ENCODE measurements around the gene OCIAD1.
"Not testable (repeated sequence)": the region's sequence is repeated elsewhere in the genome, so short reads cannot be mapped to it uniquely, and the experiment has no call there.

DNA sequence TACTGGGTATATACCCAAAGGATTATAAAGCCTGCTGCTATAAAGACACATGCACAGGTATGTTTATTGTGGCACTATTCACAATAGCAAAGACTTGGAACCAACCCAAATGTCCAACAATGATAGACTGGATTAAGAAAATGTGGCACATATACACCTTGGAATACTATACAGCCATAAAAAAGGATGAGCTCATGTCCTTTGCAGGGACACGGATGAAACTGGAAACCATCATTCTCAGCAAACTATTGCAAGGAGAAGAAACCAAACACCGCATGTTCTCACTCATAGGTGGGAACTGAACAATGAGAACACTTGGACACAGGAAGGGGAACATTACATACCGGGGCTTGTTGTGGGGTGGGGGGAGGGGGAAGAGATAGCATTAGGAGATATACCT lies 58.9 kb downstream of the OCIAD1 start:
- TF ChIP-seq, protein P1, sequence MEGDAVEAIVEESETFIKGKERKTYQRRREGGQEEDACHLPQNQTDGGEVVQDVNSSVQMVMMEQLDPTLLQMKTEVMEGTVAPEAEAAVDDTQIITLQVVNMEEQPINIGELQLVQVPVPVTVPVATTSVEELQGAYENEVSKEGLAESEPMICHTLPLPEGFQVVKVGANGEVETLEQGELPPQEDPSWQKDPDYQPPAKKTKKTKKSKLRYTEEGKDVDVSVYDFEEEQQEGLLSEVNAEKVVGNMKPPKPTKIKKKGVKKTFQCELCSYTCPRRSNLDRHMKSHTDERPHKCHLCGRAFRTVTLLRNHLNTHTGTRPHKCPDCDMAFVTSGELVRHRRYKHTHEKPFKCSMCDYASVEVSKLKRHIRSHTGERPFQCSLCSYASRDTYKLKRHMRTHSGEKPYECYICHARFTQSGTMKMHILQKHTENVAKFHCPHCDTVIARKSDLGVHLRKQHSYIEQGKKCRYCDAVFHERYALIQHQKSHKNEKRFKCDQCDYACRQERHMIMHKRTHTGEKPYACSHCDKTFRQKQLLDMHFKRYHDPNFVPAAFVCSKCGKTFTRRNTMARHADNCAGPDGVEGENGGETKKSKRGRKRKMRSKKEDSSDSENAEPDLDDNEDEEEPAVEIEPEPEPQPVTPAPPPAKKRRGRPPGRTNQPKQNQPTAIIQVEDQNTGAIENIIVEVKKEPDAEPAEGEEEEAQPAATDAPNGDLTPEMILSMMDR (conservative IDR thresholded peaks at IDR 0.05; ENCODE audit: low read length), result not testable (repeated sequence)
- not testable (repeated sequence) for TF ChIP-seq EZH2phosphoT487 (IDR thresholded peaks at IDR 0.05; ENCODE audit: borderline replicate concordance, low read depth, low read length)
